K562 (cell line): ENCODE results near the gene ACADM. TPM values are rescaled to one million over a fixed set of nuclear protein-coding genes. Genes with fewer than 3 reads are reported as not detected.

Experiments used
- HDAC6 ChIP-seq: IDR thresholded peaks from 2 replicates; pipeline ENCODE4 v1.6.1; 2012; ENCODE audit warnings: low read depth, mild to moderate bottlenecking, control low read depth, inconsistent platforms, low read length, moderate library complexity
- JUND ChIP-seq, 2 experiments: IDR thresholded peaks; 2 replicates in 1 of 2; 3 replicates in 1 of 2; pipeline ENCODE4 v1.6.1; 2011; ENCODE audit warnings: borderline replicate concordance in 2 of 2, low read depth in 2 of 2, low read length in 2 of 2, improper control_type of control experiment in 1 of 2, missing biosample characterization in 1 of 2, missing genetic modification characterization in 1 of 2, missing genetic modification reagents in 1 of 2
- NFXL1 ChIP-seq: fragments of 450-650 bp; formaldehyde crosslinking; IDR thresholded peaks from 2 replicates; pipeline ENCODE4 v1.4.0; 2021; ENCODE audit warnings: mild to moderate bottlenecking
- PRPF4 ChIP-seq: fragments of 200-400 bp; formaldehyde crosslinking; IDR thresholded peaks from one replicate; pipeline ENCODE4 v1.6.1; 2017; ENCODE audit warnings: low read length, low read depth, mild to moderate bottlenecking; ENCODE audit not compliant: insufficient read depth, poor library complexity, severe bottlenecking
- PTRF ChIP-seq: fragments of 450-650 bp; IDR thresholded peaks from 2 replicates; pipeline ENCODE4 v1.6.1; 2016; ENCODE audit warnings: mild to moderate bottlenecking, missing genetic modification characterization, missing compliant biosample characterization
- RB1 ChIP-seq: fragments of 450-650 bp; IDR thresholded peaks from 2 replicates; pipeline ENCODE4 v1.6.1; 2017; ENCODE audit warnings: low read depth, mild to moderate bottlenecking
- SETDB1 ChIP-seq: IDR thresholded peaks from one replicate; pipeline ENCODE4 v1.6.1; 2012; ENCODE audit warnings: low read length, control low read depth, inconsistent platforms
- SP2 ChIP-seq: IDR thresholded peaks from 2 replicates; pipeline ENCODE4 v1.6.1; 2011; ENCODE audit warnings: mild to moderate bottlenecking, low read depth, low read length, moderate library complexity; ENCODE audit not compliant: poor library complexity, severe bottlenecking; ENCODE audit errors: extremely low read depth
- SRF ChIP-seq, 2 experiments: fragments of 250-450, 450-650 bp in 1 of 2; sonication (Bioruptor Pico) in 1 of 2; sonication (generic) in 1 of 2; formaldehyde crosslinking; IDR thresholded peaks; 2 replicates each; pipeline versions ENCODE4 v1.5.0 to v1.5.1; 2020 to 2022; ENCODE audit warnings: mild to moderate bottlenecking in 1 of 2, missing genetic modification reagents in 1 of 2
- STAT5A ChIP-seq: IDR thresholded peaks from 2 replicates; pipeline ENCODE4 v1.6.1; 2012; ENCODE audit warnings: low read length, inconsistent platforms, borderline replicate concordance
- TAF1 ChIP-seq: IDR thresholded peaks from 2 replicates; pipeline ENCODE4 v1.6.1; 2011; ENCODE audit warnings: mild to moderate bottlenecking, low read length, moderate library complexity; ENCODE audit not compliant: insufficient read depth, control insufficient read depth, severe bottlenecking; ENCODE audit errors: extremely low read depth
- TAF9B ChIP-seq: fragments of 450-650 bp; IDR thresholded peaks from 2 replicates; pipeline ENCODE4 v1.6.1; 2018; ENCODE audit warnings: mild to moderate bottlenecking; ENCODE audit not compliant: partially characterized antibody
- TARDBP ChIP-seq: fragments of 450-650 bp; IDR thresholded peaks from 2 replicates; pipeline ENCODE4 v1.6.1; 2016
- ZFP30 ChIP-seq: fragments of 250-450 bp; sonication (Bioruptor Pico); IDR thresholded peaks from 2 replicates; pipeline ENCODE4 v1.8.0; 2022; ENCODE audit warnings: moderate library complexity, mild to moderate bottlenecking, inconsistent platforms, borderline replicate concordance
- ZNF232 ChIP-seq: sonication (generic); formaldehyde crosslinking; IDR thresholded peaks from 2 replicates; pipeline ENCODE4 v1.8.0; 2022; ENCODE audit warnings: mild to moderate bottlenecking, missing genetic modification reagents
- ZNF316 ChIP-seq: fragments of 450-650 bp; IDR thresholded peaks from 2 replicates; pipeline ENCODE4 v1.6.1; 2016
- polyA plus RNA-seq, 8 experiments: library from polyadenylated mRNA; depleted of rRNA in 4 of 8; stranded (reverse) in 5 of 8; unstranded in 3 of 8; fragments of >200 nt; fragmentation: Nextera tagmentation in 2 of 8; fragmentation: Illumina TruSeq in 1 of 8; extraction: Ambion mirVana in 2 of 8; extraction: Trizol in 1 of 8; gene quantifications; 2 replicates each; pipeline versions ENCODE4 v1.2.1 to v1.2.3, GENCODE V29; 2011 to 2014; ENCODE audit warnings: inconsistent platforms in 1 of 8, missing spikeins in 1 of 8
- total RNA-seq, 7 experiments: library from RNA; depleted of rRNA in 6 of 7; stranded (reverse); fragments of >200 nt in 6 of 7; fragmentation: Illumina TruSeq in 2 of 7; extraction: Trizol in 2 of 7; gene quantifications; 2 replicates each; pipeline versions ENCODE4 v1.2.1 to v1.2.3, GENCODE V29; 2011 to 2021; ENCODE audit warnings: low replicate concordance in 1 of 7
- TF ChIP-seq, protein P1 (sequence below): sonication (generic); formaldehyde crosslinking; IDR thresholded peaks from 2 replicates; pipeline ENCODE4 v1.5.0; 2020; ENCODE audit warnings: missing genetic modification reagents
- TF ChIP-seq, protein P2 (sequence below): fragments of 250-450 bp; sonication (Bioruptor Pico); IDR thresholded peaks from 2 replicates; pipeline ENCODE4 v1.5.0; 2021
- TF ChIP-seq, protein P3 (sequence below), 2 experiments: fragments of 450-650 bp; conservative IDR thresholded peaks; 2 replicates each; pipeline ENCODE4 v1.6.1; 2017; ENCODE audit warnings: mild to moderate bottlenecking in 2 of 2, moderate library complexity in 2 of 2
- TF ChIP-seq, protein P4 (sequence below): sonication (generic); formaldehyde crosslinking; IDR thresholded peaks from 2 replicates; pipeline ENCODE4 v1.8.0; 2022; ENCODE audit warnings: mild to moderate bottlenecking, missing genetic modification reagents

ACADM gene
- total and polyA plus RNA-seq, 9 of the 15 experiments (the other 6 are each of a cell fraction or from before 2014, with no cell fraction given), result 82.5 to 156 (median 123) TPM

DNA sequence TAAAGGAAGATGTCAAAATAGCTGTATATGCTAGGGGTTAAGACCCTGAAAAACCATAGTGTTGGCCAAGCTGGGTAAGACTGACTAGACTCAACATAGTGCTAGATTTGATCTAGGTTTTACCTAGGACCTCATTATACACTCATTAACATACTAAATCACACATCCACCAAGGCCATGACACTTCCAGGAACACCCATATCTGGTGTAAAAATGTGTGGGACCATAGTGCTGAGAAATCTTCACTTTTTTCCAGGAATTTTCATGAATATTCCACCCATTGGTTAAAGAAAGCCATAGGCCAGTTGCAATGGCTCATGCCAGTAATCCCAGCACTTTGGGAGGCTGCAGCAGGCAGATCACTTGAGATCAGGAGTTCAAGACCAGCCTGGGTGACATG is 34.0 kb upstream of the ACADM start (continued):
- TF ChIP-seq JUND (IDR thresholded peaks at IDR 0.05; ENCODE audit: borderline replicate concordance, low read depth, low read length) (0 out of 2 replicates have a peak, but pooled peaks have one; percentile 25), JUND (tag; IDR thresholded peaks at IDR 0.05; ENCODE audit: borderline replicate concordance, low read depth, low read length) (no peak; the same call in 2 of the 3 replicates), HDAC6 (no peak), SP2 (no peak), ZNF232 (CRISPR knock-in tag) (no peak), TAF1 (no peak), TARDBP (no peak), RB1 (no peak), NFXL1 (CRISPR knock-in tag) (no peak), STAT5A (peak; percentile 84), ZNF316 (no peak), PTRF (tag) (no peak), PRPF4 (no peak), TAF9B (no peak), SRF (CRISPR knock-in tag; IDR thresholded peaks at IDR 0.05) (peak in 1 of 2 experiments; percentile 40; a peak in 1 of 4 replicates), ZFP30 (CRISPR knock-in tag) (no peak), SETDB1 (no peak)
- TF ChIP-seq, protein P1, sequence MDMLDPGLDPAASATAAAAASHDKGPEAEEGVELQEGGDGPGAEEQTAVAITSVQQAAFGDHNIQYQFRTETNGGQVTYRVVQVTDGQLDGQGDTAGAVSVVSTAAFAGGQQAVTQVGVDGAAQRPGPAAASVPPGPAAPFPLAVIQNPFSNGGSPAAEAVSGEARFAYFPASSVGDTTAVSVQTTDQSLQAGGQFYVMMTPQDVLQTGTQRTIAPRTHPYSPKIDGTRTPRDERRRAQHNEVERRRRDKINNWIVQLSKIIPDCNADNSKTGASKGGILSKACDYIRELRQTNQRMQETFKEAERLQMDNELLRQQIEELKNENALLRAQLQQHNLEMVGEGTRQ (CRISPR knock-in tag), result no peak
- TF ChIP-seq, protein P2, sequence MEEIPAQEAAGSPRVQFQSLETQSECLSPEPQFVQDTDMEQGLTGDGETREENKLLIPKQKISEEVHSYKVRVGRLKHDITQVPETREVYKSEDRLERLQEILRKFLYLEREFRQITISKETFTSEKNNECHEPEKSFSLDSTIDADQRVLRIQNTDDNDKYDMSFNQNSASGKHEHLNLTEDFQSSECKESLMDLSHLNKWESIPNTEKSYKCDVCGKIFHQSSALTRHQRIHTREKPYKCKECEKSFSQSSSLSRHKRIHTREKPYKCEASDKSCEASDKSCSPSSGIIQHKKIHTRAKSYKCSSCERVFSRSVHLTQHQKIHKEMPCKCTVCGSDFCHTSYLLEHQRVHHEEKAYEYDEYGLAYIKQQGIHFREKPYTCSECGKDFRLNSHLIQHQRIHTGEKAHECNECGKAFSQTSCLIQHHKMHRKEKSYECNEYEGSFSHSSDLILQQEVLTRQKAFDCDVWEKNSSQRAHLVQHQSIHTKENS, result no peak
- TF ChIP-seq, protein P3, sequence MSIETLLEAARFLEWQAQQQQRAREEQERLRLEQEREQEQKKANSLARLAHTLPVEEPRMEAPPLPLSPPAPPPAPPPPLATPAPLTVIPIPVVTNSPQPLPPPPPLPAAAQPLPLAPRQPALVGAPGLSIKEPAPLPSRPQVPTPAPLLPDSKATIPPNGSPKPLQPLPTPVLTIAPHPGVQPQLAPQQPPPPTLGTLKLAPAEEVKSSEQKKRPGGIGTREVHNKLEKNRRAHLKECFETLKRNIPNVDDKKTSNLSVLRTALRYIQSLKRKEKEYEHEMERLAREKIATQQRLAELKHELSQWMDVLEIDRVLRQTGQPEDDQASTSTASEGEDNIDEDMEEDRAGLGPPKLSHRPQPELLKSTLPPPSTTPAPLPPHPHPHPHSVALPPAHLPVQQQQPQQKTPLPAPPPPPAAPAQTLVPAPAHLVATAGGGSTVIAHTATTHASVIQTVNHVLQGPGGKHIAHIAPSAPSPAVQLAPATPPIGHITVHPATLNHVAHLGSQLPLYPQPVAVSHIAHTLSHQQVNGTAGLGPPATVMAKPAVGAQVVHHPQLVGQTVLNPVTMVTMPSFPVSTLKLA (conservative IDR thresholded peaks at IDR 0.05), result no peak
- TF ChIP-seq, protein P4, sequence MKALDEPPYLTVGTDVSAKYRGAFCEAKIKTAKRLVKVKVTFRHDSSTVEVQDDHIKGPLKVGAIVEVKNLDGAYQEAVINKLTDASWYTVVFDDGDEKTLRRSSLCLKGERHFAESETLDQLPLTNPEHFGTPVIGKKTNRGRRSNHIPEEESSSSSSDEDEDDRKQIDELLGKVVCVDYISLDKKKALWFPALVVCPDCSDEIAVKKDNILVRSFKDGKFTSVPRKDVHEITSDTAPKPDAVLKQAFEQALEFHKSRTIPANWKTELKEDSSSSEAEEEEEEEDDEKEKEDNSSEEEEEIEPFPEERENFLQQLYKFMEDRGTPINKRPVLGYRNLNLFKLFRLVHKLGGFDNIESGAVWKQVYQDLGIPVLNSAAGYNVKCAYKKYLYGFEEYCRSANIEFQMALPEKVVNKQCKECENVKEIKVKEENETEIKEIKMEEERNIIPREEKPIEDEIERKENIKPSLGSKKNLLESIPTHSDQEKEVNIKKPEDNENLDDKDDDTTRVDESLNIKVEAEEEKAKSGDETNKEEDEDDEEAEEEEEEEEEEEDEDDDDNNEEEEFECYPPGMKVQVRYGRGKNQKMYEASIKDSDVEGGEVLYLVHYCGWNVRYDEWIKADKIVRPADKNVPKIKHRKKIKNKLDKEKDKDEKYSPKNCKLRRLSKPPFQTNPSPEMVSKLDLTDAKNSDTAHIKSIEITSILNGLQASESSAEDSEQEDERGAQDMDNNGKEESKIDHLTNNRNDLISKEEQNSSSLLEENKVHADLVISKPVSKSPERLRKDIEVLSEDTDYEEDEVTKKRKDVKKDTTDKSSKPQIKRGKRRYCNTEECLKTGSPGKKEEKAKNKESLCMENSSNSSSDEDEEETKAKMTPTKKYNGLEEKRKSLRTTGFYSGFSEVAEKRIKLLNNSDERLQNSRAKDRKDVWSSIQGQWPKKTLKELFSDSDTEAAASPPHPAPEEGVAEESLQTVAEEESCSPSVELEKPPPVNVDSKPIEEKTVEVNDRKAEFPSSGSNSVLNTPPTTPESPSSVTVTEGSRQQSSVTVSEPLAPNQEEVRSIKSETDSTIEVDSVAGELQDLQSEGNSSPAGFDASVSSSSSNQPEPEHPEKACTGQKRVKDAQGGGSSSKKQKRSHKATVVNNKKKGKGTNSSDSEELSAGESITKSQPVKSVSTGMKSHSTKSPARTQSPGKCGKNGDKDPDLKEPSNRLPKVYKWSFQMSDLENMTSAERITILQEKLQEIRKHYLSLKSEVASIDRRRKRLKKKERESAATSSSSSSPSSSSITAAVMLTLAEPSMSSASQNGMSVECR (CRISPR knock-in tag), result no peak
